ENCODE measurements around the gene PAAF1. TPM values are rescaled to one million over a fixed set of nuclear protein-coding genes. Genes with fewer than 3 reads are reported as not detected.

The PAAF1 gene
- total and polyA plus RNA-seq, 10 donors: 8.1 to 18.1 (median 13.7) TPM

GRCh38 chr11:73838443-73839122 lies 38.2 kb upstream of the PAAF1 start:
- Histone ChIP-seq H3K27me3 (replicated peaks in 1 of 7) (no peaks in the 10 kb centered on the region), H3K9me3 (no peaks in the 10 kb centered on the region), H3K4me1 (peaks cover 0 to 8% (median 0%) of the 10 kb centered on the region in 6 donors), H3K27ac (no peak overlapping the region), H3K36me3 (peaks cover 0 to 47% (median 11%) of the 10 kb centered on the region in 6 donors), H3K4me3 (no peak overlapping the region)
- WGBS, 5 donors: 79 to 96% (median 86%) methylated on average over 3 of the region's 3 CpGs
- no peak for TF ChIP-seq CTCF (IDR thresholded peaks at IDR 0.05 in 8 of 11, conservative IDR thresholded peaks at IDR 0.05 in 3 of 11)
- TF ChIP-seq POLR2AphosphoS5 (IDR thresholded peaks at IDR 0.05): no peak
- no peak for TF ChIP-seq POLR2A (IDR thresholded peaks at IDR 0.05)
- intact Hi-C loops (cut with DNase I; ENCODE audit: low total_unique reads): no loop called here
- DNase-seq: no peak

- H3K27me3 ChIP-seq (replicated peaks in 1 of 7): no peaks in the 10 kb centered on the region
- intact Hi-C loops (cut with DNase I; ENCODE audit: low total_unique reads): no loop called here
- H3K4me3 ChIP-seq: no peak overlapping the region
- no peak for TF ChIP-seq POLR2A (IDR thresholded peaks at IDR 0.05)
- no peak for TF ChIP-seq POLR2AphosphoS5 (IDR thresholded peaks at IDR 0.05)
- TF ChIP-seq CTCF (IDR thresholded peaks at IDR 0.05 in 8 of 11, conservative IDR thresholded peaks at IDR 0.05 in 3 of 11): no peak
- no peak overlapping the region for H3K27ac ChIP-seq
- peaks cover 0 to 8% (median 0%) of the 10 kb centered on the region in 6 donors for H3K4me1 ChIP-seq
- no peaks in the 10 kb centered on the region for H3K9me3 ChIP-seq
- no peak for DNase-seq
- H3K36me3 ChIP-seq: peaks cover 0 to 47% (median 11%) of the 10 kb centered on the region in 6 donors
These were observed 37.7 kb upstream of the PAAF1 start for GRCh38 chr11:73839123-73839457.

GRCh38 chr11:73851046-73851764 lies 25.6 kb upstream of the PAAF1 start:
- 74 to 89% (median 78%) methylated on average over 3 of the region's 3 CpGs for WGBS, 5 donors
- Histone ChIP-seq H3K27me3 (replicated peaks in 1 of 7) (no peaks in the 10 kb centered on the region), H3K27ac (no peak overlapping the region)

More at GRCh38 chr11:73851046-73851764, 25.6 kb upstream of the PAAF1 start:
- intact Hi-C loops (cut with DNase I; ENCODE audit: low total_unique reads): no loop called here
- Histone ChIP-seq H3K4me1 (no peaks in the 10 kb centered on the region), H3K4me3 (no peak overlapping the region), H3K36me3 (peaks cover 0 to 58% (median 10%) of the 10 kb centered on the region in 6 donors), H3K9me3 (no peaks in the 10 kb centered on the region)
- DNase-seq: no peak
- TF ChIP-seq POLR2A (IDR thresholded peaks at IDR 0.05) (no peak), POLR2AphosphoS5 (IDR thresholded peaks at IDR 0.05) (no peak), CTCF (IDR thresholded peaks at IDR 0.05 in 8 of 11, conservative IDR thresholded peaks at IDR 0.05 in 3 of 11) (no peak)
